Activated CD8-positive, alpha-beta memory T cell treated with anti-CD3 and anti-CD28 coated beads for 1 hour (primary cell): ENCODE data around the gene VAPB.
"Not testable (repeated sequence)": the region's sequence is repeated elsewhere in the genome, so short reads cannot be mapped to it uniquely, and the experiment has no call there.

Experiments used
- DNase-seq, 2 donors: peaks; one replicate each; pipeline ENCODE4 v3.0.0-alpha.2; 2020; ENCODE audit warnings: low read depth in 1 of 2; ENCODE audit errors: extremely low read depth in 1 of 2

The VAPB gene

DNA sequence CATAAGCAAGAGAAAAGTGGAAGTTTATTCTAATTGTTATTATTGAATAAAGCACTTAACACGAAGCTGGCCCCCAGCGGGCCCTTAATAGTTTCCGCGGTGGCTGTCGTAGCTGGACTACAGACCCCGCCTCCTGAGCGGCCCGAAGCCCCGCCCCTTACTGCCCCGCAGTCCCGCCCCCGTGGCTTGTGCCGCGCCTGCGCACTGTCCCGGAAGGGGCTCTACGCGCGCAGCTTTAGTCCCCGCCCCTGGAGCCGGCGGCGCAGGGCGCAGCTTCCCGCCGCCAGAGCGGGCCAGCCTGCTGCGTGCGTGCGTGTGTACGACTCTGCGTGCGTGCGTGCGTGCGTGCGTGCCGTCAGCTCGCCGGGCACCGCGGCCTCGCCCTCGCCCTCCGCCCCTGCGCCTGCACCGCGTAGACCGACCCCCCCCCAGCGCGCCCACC is at the start of gene VAPB:
TSS of gene VAPB (plus strand) at position 348 of the 442 bp plus-strand sequence. CDS start 231 bp downstream, outside the sequence.
- peak; percentile 86 to 98 for DNase-seq

- no peak for DNase-seq
These were observed 49.3 kb upstream of the VAPB start for GRCh38 chr20:58339741-58340140.

GRCh38 chr20:58340151-58340550 is 48.9 kb upstream of the VAPB start:
- DNase-seq, result no peak

GRCh38 chr20:58340853-58341252 is 48.2 kb upstream of the VAPB start:
- DNase-seq, result no peak

- no peak for DNase-seq
These were observed 46.7 kb upstream of the VAPB start for GRCh38 chr20:58342104-58342945.

DNA sequence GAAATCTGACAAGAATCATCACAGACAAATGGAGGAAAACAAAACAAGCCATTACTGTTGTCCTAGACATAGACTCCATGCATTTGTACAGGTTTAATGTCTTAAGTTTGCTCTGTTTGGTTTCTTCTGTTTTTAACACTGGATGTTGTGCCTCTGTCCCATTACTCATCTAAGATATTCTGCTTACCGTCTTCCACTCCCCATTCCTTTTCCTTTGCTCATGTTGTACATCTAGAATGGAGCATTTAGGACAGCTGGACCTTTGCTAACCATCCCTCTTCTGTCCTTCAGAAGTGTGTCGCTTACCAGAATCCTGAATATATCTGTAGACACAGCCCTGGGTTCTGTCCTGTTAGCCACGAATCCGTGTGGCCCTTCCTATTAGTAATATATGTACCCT is 44.3 kb upstream of the VAPB start:
- no peak for DNase-seq

DNA sequence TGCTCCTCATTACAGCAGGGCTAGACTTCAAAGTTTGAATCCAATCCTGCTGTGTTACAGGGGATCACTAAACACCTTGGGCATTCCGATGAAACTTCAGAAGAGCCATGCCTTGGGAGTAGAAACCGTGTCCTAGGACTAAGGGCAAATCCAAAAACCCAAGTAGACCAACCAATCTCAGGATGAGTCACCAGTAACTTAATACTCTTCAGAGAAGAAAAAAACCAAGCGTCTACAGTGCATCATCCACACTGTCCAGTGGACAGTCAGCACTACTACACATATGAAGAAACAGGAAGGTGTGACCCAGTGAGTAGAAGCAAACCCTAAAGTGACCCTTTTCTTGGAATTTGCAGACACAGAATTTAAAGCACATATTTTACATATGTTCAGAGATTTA is 39.5 kb upstream of the VAPB start:
- DNase-seq, result no peak

DNA sequence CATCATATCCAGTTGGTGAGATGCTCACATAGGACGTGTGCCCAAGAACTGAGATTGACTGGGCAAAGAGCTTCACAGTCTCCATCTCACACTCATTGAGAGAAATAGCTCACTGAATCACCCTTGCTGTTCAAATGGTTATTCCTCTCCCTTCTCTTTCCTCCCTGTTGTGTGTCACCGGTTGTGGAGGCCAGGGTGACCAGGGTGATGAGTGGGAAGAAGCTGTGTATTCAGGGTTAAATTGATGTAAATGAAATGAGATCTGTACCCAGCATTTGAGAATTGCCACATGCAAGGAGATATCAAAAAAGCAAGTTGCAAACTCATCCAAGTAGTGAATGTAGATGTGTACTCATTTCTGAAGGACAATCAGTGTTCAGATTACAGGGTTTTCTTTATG is 36.6 kb upstream of the VAPB start:
- DNase-seq, result no peak

- DNase-seq, result no peak
These were observed 29.6 kb upstream of the VAPB start for GRCh38 chr20:58359441-58359840.

DNA sequence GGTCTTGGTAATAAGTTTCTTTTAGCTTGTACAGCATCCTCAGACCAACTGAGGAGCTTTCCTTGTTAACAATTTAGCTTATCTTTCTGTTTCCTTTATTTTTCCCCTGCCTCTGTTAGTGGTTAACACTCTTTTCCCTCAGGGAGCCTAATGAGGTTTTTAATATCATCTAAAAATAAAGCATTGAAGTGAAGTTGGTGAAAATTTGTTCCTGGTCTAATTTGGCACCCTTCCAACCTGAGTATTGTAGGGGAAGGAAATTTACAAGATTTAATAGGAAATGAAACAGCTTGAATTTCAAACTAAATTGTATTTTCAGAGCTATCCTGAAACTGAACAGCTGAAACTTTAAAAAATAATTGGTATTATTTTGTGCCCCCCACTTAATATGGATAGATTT is 28.1 kb upstream of the VAPB start:
- DNase-seq, result no peak

GRCh38 chr20:58361481-58362205 is 27.4 kb upstream of the VAPB start:
- DNase-seq, result no peak

GRCh38 chr20:58362206-58362516 is 26.9 kb upstream of the VAPB start:
- no peak for DNase-seq

DNA sequence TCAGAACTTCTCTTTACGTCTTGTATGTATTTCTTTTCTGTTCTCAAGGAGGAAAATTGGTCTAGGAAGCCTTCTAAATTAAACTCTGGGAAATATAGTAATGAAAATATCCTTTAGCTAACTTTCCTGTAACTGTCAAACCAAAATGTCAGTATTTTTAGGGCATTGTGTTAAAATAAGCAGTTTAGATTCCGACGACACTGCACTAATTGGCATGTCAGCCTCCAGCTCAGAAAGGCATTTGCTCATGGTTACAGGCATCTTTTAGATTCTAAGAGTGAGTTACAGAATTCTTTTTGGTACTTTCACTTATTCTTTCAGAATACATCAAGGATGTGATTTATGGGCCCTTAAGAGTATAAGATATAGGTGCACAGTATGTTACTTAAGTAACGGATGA is 26.1 kb upstream of the VAPB start:
- no peak for DNase-seq

DNA sequence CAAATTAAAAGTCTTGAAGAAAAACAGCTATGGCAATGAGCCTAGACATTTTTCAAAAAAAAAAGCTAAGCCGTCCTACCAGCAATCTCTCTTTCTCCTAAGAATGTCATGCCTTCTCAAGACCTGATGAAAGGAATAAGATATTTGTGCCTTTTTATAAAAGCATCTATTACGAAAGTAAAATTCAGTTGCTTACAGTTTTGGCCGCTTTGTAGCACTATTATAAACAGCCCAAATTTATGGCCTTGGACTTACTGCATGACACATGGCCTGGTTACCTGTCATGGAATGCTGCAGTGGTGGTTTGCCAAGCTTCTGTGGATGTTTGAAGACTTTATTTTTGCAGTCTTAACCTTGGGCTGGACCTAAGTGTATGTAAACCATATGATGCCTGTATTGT is 22.2 kb upstream of the VAPB start:
- DNase-seq, result no peak

GRCh38 chr20:58372806-58373205 is 16.2 kb upstream of the VAPB start:
- DNase-seq, result no peak

DNA sequence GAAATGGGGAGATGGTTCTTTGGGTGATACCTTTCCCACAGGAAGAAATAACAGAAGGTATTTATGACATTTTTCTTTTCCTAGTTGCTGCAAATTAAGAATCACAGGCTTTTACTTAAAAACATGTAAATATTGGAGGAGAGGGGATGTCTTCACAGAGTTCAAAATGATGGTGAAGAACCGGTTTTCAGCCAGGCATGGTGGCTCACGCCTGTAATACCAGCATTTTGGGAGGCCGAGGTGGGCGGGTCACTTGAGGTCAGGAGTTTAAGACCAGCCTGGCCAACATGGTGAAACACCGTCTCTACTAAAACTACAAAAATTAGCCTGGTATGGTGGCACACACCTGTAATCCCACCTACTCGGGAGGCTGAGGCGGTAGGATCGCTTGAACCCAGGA is 15.7 kb upstream of the VAPB start:
- not testable (repeated sequence) for DNase-seq

- DNase-seq, result no peak
These were observed 14.8 kb upstream of the VAPB start for GRCh38 chr20:58374027-58374850.

GRCh38 chr20:58374906-58375758 is 13.9 kb upstream of the VAPB start:
- no peak for DNase-seq

GRCh38 chr20:58375759-58376352 is 13.2 kb upstream of the VAPB start:
- no peak for DNase-seq

DNA sequence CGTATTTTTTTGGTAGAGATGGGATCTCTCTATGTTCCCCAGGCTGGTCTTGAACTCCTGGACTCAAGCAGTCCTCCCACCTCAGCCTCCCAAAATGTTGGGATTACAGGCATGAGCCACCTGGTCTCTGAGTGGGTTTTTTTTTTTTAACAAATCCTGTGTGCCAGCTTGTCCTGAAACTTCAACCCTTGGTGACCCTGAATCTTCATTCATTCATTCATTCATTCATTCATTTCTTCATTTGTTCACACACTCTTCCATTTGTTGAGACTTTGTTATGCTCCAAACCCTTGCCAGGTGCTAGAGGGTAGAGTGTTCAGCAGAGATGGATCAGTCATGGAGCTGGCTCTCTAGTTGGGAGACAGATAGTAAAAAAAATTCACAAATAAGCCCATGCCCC is 12.0 kb upstream of the VAPB start:
- no peak for DNase-seq
